ENCODE results near the gene PHKA1.
A peak's percentile ranks its signal among the peaks of the same experiment; 100 is the strongest.
"Not testable (repeated sequence)": the region's sequence is repeated elsewhere in the genome, so short reads cannot be mapped to it uniquely, and the experiment has no call there.

The PHKA1 gene

GRCh38 chrX:72666451-72666850, 47.7 kb downstream of the PHKA1 start:
- no peak for DNase-seq (ENCODE audit: low read depth in 3 of 3)

DNA sequence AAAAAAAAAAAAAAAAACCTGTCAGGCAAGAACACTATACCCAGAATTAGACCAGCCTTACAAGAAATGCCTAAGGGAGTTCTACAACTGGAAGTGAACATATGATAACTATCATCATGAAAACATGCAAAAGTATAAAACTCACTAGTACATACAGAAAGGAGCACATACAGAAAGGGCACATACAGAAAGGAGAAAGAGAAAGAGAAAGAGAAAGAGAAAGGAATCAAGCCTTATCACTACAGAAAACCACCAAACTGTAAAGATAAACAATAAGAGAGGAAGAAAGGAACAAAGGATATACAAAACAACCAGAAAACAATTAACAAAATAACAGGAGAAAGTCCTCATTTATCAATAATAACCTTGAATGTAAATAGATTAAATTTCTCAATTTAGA, 50.4 kb downstream of the PHKA1 start:
- no peak for DNase-seq (ENCODE audit: low read depth in 3 of 3)

DNA sequence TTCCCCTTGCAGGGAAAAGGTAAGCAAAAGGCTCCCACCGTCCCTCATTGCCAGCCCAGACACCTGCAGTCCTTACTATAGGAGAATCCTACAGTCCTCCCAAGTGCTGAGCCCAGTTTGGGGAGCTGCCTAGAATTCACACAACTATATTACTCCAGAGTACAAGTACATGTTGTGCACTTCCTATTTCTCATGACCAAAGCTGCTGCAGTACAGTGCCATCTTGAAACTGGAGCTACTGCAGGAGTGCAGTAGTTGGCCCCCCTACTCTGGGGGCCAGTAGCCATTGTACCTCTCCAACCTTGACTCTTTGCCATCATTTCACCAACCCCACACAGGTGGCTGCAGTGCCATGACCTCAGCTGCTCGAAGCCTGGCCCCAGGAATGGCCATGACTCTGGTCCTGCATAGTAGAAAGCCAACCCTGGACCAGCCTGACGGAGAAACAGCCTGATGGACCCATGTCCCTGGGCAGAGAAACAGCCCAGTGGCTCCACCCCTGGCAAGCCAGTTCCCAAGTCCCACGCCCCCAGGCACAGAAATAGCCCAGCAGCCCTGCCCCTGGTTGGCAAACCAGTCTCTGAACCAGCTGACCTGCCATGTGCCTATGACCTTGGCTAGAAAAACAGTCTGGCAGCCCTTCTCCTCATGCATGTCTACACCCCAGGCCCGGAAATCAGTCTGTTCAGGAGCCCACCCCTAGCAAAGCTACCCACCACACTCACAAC, 51.9 kb downstream of the PHKA1 start:
- DNase-seq (ENCODE audit: low read depth in 3 of 3), result no peak

DNA sequence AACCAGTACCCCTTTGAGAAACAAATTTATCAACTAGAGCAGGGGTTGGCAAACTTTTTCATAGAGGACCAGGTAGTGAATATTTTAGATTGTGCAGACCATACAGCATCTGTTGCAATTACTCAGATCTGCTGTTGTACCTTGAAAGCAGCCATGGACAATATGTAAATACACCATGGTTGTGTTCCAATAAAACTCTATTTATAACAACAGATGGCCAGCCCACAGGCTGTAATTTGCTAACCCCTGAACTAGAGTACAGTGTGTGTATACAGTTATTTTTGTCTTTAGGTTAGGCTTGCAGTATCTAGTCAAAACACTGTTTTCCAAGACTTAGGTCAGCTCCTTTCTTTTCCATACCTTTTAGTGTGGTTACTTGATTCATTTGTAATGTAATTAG, 54.4 kb downstream of the PHKA1 start:
- DNase-seq (ENCODE audit: low read depth in 3 of 3), result no peak

DNA sequence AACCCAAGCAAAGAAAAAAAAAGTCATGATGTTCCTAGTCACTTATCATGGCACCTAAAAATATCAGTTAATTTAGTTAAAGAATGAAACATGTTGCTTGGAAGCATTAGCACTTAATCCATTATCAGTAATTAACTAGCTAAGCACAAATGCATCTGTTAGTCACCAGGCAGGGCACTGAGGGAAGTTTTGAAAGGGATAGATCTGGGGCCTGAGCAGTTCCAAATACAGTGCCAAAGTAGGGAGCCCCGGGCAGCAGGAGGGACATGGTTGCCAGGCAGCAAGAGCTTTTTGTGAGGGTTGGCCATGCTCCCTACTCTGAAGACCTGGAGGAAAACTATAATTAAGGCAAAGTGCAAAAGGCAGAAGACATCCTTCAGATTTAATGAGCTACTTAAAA, 62.0 kb downstream of the PHKA1 start:
- no peak for DNase-seq (ENCODE audit: low read depth in 3 of 3)

DNA sequence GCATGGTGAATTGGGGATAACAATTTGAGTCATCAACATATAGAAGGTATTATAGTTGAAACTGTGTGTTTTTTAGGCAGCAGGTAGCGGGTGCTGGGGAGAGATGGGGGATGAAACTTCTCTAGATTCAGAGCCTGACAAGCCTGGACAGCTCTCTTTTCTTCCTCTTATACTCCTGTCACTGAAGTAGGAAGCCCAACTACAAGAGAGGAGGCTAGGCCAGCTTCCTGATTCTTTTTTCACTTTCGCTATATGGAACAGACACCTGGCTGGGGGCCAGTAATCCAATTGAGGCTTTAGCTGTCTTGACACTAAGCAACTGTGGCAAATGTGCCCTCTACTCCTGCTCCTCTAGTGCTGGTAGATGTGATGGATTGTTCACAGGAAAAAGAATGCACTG, 69.2 kb downstream of the PHKA1 start:
- no peak for DNase-seq (ENCODE audit: low read depth in 3 of 3)

DNA sequence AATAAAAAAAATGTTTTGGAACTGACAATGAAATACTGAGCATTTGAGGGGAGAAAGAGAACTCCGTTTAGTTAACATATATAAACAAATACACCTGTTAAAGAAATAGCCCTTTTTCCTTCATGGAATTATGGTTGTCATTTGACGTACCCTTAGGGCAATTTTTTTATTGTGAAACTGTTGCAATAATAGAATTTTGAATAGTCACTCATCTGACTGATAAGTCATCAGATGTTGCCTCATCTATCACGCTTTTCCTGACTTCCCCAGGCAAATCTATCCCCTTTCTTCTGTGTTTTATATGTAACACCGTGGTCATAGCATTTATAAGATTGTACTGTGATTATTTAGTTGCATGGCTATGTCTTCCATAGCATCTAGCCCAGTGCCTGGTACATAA, 72.5 kb downstream of the PHKA1 start:
- DNase-seq (ENCODE audit: low read depth in 3 of 3), result no peak

GRCh38 chrX:72635930-72636329, 78.2 kb downstream of the PHKA1 start:
- DNase-seq (ENCODE audit: low read depth in 3 of 3), result no peak

GRCh38 chrX:72634331-72634730, 79.8 kb downstream of the PHKA1 start:
- no peak for DNase-seq (ENCODE audit: low read depth in 3 of 3)

- no peak for DNase-seq (ENCODE audit: low read depth in 3 of 3)
Measured at GRCh38 chrX:72630185-72630584, 83.9 kb downstream of the PHKA1 start.

DNA sequence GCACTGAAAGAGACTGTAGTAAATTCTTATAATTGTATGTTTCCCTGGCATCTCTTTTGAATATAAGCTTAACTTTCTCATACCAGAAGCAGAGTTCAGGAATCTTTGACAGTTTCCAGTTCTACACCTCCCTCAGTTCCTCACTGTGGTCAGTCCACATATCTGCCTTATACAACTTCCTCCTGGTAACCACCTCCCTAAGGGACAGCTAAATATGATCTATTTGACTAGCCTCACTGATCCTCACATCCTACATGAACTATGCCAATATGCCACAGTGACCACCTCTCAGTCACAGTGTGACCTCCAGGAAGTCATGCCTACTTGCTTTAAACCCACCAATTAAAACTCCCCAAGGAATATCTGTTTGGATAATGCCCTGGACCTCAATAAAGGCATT, 89.9 kb downstream of the PHKA1 start:
- DNase-seq (ENCODE audit: low read depth in 3 of 3), result no peak

GRCh38 chrX:72621625-72622485, 92.3 kb downstream of the PHKA1 start:
- no peak for DNase-seq (ENCODE audit: low read depth in 3 of 3)

- DNase-seq (ENCODE audit: low read depth in 3 of 3), result no peak
Measured at GRCh38 chrX:72621163-72621562, 92.9 kb downstream of the PHKA1 start.

DNA sequence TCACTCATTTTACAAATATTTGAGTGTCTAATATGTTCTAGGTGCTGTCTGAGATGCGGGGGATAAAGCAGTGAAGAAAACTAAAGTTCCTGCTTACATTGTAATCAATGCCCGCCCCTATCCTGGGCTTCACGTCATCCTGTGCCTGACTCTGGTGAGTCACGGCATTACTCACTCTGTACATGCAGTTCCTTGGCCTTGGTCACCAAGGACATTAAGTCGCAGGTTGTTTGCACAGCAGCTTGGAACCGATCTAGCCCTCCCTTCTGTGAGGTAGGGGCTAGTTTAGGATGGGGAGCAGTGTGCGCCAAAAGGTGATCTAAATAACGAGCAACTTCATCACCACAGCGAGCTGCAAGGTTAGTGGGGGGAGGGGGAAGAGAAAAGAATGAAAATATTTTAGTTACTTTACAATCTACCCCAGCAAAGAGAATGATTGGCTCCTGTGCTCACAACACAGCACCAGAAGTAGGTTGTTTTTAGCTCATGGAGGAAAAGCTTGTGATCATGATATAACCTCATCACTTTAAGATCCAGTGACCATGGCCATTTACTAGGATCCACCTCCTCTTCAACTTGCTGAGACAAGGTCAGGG, 93.5 kb downstream of the PHKA1 start:
- DNase-seq (ENCODE audit: low read depth in 3 of 3), result peak in 2 of 3 experiments; percentile 0 to 28

- DNase-seq (ENCODE audit: low read depth in 3 of 3), result no peak
Measured at GRCh38 chrX:72609313-72609712, 104.8 kb downstream of the PHKA1 start.

DNA sequence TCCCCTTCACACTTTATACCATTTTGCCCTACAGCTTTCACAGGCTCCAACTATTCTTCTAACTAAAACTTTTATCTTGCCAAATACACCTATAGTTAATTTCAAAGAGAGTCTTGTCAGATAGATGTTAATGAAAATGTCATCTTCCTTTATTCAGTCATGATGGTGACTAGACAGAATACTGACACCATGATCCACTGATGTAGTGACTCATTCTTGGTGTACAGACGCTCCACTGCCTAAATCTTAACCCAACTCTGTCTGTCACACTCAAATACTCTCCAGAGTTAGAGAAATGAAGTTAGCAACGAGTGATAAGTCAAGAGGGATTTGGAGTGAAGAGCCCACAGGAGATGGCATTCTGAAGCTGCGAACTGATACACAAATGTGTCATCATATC, 109.4 kb downstream of the PHKA1 start:
- DNase-seq (ENCODE audit: low read depth in 3 of 3), result no peak

DNA sequence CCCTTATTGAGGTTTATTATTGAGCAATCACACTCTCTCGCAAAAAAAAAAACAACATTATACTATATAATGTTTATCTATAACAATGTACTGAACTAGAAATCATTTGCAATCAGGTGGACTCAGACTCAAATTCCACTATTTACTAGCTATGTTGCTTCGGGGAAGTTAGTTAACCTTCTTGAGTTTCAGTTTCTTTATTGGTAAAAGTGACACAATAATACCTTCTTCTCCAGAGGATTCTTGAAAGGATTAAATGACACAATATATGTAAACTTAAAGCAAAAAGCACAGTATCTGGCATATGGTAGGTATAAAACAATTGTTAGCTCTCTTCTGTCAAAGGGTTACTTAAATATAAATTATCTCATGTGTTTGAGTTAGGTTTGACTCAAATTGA, 110.0 kb downstream of the PHKA1 start:
- DNase-seq (ENCODE audit: low read depth in 3 of 3), result no peak

GRCh38 chrX:72591038-72591437, 123.1 kb downstream of the PHKA1 start:
- DNase-seq (ENCODE audit: low read depth in 3 of 3), result not testable (repeated sequence)

- DNase-seq (ENCODE audit: low read depth in 3 of 3), result no peak
Measured at GRCh38 chrX:72584163-72584562, 129.9 kb downstream of the PHKA1 start.

- no peak for DNase-seq (ENCODE audit: low read depth in 3 of 3)
Measured at GRCh38 chrX:72576141-72576894, 137.8 kb downstream of the PHKA1 start.

DNA sequence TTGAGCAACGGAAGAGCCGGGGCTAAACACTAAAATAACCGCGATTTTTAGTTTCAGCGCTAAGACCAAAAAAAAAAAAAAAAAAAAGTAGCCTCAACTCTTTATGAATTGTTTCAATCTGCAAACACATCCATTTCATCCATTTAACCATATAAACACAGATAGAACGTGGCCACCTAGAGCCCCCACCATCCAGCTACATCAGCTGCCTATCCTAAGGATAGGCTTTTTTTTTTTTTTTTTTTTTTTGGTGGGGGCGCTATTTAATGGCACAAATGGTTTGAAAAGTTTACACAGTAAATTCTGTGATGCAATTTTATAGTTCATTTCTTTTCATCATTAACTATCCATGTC, 141.0 kb downstream of the PHKA1 start:
- DNase-seq (ENCODE audit: low read depth in 3 of 3), result no peak
